Astrocyte of the cerebellum (primary cell): ENCODE data around the gene PHF8.

Experiments used
- DNase-seq: peaks from one replicate; pipeline ENCODE4 v3.0.0-alpha.2; 2011; ENCODE audit warnings: low read depth
- H3K4me3 ChIP-seq: 2 replicates; pipeline ENCODE4 v1.5.1; 2011; ENCODE audit warnings: mild to moderate bottlenecking, low read depth, low read length, moderate library complexity
- in situ Hi-C: cut with HindIII; loops from 2 replicates; pipeline ENCODE4 v1.10.0; 2017; ENCODE audit warnings: low sequenced_read_pairs
- TF ChIP-seq, protein P1 (sequence below): IDR thresholded peaks from 2 replicates; pipeline ENCODE4 v1.5.1; 2012; ENCODE audit warnings: low read length, low read depth, moderate library complexity, mild to moderate bottlenecking; ENCODE audit errors: missing control alignments

The PHF8 gene

DNA sequence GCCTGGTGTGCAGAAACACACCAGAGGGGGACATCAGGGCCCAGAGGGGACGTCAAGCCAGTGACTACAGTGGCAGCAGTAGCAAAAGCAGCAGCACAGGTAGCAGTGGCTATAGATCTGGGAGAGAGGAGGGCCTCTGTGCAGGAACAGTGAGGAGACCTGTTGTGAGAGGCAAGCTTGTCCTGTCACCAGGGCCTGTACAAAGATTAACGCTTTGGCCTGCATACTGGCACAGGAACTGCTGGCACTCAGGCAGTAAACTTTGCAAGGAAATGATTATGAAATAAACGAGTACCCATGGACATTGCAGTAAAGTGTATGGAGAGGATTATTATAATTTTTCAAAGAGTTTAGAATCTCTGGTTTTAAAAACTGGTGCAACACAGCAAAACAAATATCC, 5.5 kb upstream of the PHF8 start:
- TF ChIP-seq, protein P1, sequence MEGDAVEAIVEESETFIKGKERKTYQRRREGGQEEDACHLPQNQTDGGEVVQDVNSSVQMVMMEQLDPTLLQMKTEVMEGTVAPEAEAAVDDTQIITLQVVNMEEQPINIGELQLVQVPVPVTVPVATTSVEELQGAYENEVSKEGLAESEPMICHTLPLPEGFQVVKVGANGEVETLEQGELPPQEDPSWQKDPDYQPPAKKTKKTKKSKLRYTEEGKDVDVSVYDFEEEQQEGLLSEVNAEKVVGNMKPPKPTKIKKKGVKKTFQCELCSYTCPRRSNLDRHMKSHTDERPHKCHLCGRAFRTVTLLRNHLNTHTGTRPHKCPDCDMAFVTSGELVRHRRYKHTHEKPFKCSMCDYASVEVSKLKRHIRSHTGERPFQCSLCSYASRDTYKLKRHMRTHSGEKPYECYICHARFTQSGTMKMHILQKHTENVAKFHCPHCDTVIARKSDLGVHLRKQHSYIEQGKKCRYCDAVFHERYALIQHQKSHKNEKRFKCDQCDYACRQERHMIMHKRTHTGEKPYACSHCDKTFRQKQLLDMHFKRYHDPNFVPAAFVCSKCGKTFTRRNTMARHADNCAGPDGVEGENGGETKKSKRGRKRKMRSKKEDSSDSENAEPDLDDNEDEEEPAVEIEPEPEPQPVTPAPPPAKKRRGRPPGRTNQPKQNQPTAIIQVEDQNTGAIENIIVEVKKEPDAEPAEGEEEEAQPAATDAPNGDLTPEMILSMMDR = no peak
- no peak for DNase-seq
- H3K4me3 ChIP-seq = no peak overlapping the region
- in situ Hi-C loops = no loop called here

DNA sequence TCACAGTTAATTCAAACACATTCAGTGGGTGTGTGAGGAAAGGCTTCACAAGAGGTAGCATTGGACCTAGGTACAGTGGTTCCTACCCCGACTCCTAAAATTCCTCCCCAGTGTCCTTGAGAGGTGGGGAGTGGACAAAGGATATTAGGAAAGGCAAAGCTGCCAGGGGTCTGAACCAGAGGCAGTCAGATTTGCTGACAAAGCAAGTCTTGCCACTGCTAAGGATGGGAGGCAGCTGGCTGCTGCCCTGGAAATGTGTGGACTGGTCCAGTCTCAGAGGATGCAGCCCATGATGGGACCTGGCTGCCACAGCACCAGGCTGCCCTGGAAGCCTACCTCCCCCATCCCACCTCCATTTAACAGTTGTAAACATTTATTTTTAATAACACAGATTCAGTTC, 4.1 kb upstream of the PHF8 start:
- no peak overlapping the region for H3K4me3 ChIP-seq
- DNase-seq = no peak
- in situ Hi-C loops = no loop called here
- TF ChIP-seq, protein P1 = no peak

DNA sequence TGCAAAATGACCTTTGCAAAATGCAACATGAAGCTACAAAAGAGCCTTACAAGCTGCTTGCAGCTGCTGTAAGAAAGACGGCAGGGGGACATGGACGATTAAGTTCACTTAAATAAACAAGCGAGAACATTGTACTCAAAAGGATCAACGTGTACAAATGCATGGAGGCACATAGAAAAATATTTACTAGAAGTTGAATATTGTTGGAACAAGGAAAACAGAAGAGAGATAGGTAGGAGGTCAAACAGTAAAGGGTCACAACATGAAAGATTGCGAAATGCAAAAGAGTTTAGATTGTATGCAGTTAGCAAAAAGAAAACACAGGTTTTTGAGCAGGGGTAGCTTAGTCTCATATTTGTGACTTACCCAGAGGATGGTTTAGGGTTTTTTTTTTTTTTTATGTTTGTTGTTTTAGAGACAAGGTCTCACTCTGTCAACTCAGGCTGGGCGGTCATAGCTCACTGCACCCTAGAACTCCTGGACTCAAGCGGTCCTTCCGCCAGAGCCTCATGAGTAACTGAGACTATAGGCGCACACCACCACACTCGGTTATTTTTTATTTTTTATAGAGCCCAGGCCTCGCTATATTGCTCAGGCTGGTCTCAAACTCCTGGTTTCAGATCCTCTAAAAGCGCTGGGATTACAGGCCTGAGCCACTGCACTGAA, 1.4 kb upstream of the PHF8 start:
- TF ChIP-seq, protein P1 = no peak
- no peak for DNase-seq
- in situ Hi-C loops = no loop called here
- no peak overlapping the region for H3K4me3 ChIP-seq

DNA sequence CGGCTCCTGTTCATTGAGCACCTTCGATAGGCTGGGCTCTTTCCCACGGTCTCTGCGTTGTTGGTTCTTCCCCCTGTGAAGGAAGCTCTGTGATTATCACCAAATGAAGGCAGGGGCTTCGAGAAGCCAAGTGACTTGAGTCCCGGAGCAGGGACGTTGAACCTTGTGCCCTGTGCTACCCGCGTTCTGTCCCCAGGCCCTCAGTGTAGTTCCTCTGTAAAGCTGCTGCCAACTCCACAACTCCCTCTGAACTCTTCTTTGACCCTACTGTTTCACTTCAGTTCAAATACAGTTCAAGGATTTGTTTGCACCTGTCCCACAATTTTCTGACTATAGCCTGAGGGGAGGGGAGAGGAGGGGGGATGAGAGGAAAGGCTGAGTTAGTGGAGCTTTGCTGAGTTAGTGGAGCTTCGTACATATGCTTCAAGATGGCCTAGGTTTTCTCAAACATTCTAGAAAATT, 635 bp upstream of the PHF8 start:
- no peak for DNase-seq
- TF ChIP-seq, protein P1 = no peak
- H3K4me3 ChIP-seq = peak overlapping the region; percentile 64
- in situ Hi-C loops = no loop called here

DNA sequence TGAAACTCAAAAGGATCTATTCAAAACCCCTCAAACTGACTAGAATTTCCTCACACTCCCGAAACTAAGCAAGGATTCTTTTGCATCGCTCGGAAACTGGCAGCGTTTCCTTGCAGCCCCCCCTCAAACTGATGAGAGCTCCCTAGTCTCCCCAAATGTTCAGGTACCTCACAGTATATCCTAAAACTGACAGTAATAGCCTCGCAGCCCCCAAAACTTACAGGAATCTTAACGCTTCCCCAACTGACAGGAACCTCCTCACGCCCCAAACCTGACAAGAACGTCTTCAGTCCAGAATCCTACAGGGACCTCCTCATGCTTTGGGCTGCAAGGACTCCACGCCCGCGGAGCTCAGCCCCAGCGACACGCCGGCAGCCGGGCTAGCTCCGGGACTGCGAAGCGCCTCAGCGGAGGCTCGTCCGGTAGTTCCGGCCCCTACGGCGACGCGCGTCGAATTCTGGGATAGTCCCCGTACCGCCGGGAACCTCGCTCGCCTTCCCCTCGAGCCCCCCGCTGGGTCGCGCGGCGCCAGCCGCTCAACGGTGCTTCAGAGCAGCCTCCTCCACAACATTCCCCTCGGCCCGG, 640 bp downstream of the PHF8 start:
- in situ Hi-C loops = no loop called here
- TF ChIP-seq, protein P1 = no peak
- DNase-seq = no peak

DNA sequence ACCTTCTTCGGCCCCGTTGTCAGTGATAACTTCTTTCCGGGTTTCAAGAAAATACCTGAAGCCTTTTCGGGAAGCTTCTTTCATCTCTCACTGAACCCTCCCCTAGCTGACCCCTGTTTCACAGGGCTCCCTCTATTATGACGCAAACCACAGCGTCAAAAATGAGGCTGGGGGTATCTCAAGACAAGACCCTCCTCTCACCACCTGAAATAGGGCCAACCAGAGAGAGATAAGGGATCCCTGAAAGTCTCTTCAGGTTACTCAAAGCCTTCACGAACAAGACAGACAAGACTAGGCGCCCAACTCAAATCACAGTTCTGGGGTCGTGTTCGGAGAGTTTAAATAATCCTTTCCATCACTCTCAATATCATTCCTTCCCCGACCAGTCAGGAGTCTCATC, 1.2 kb downstream of the PHF8 start:
- peak overlapping the region; percentile 64 for H3K4me3 ChIP-seq
- TF ChIP-seq, protein P1 = no peak
- in situ Hi-C loops = no loop called here
- no peak for DNase-seq

More for the DNA sequence above, 640 bp downstream of the PHF8 start:
- H3K4me3 ChIP-seq = peak overlapping the region; percentile 64
